Common myeloid progenitor, CD34-positive (primary cell): ENCODE data around the gene DDX41. TPM values are rescaled to one million over a fixed set of nuclear protein-coding genes. Genes with fewer than 3 reads are reported as not detected.
"Not testable (repeated sequence)": the region's sequence is repeated elsewhere in the genome, so short reads cannot be mapped to it uniquely, and the experiment has no call there.

Experiments
- CTCF ChIA-PET: fragments of 350-600 bp; sonication (Branson Sonifier 250); formaldehyde crosslinking; loops from one replicate; lab custom pipeline; 2021; ENCODE audit warnings: antibody characterized with exemption; lab: Charles Lee
- POLR2A ChIA-PET: fragments of 350-600 bp; sonication (Branson Sonifier 250); formaldehyde crosslinking; loops from one replicate; lab custom pipeline; 2021; ENCODE audit warnings: antibody characterized with exemption; lab: Charles Lee
- DNase-seq, 3 donors: peaks; one replicate each; pipeline versions ENCODE4 v3.0.0 to v3.0.0-alpha.2; 2013
- H3K27ac ChIP-seq, 2 experiments: 1 replicate in 1 of 2; 2 replicates in 1 of 2; pipeline ENCODE4 v1.7.0; 2013; ENCODE audit warnings: inconsistent platforms in 2 of 2, low read length in 2 of 2, mild to moderate bottlenecking in 2 of 2, low read depth in 1 of 2, moderate library complexity in 1 of 2; ENCODE audit not compliant: severe bottlenecking in 2 of 2, insufficient read depth in 1 of 2, poor library complexity in 1 of 2
- H3K27me3 ChIP-seq, 5 experiments: replicated peaks in 2 of 5; 1 replicate in 3 of 5; 2 replicates in 2 of 5; pipeline versions ENCODE4 v1.6.1 to v1.7.0; 2013; ENCODE audit warnings: low read length in 4 of 5, mild to moderate bottlenecking in 2 of 5, moderate library complexity in 2 of 5, inconsistent platforms in 1 of 5; ENCODE audit not compliant: insufficient read depth in 5 of 5, control insufficient read depth in 4 of 5
- H3K36me3 ChIP-seq, 4 experiments: 1 replicate in 2 of 4; 2 replicates in 2 of 4; pipeline versions ENCODE4 v1.6.1 to v1.7.0; 2013; ENCODE audit warnings: low read length in 3 of 4, control low read depth in 1 of 4, mild to moderate bottlenecking in 1 of 4; ENCODE audit not compliant: control insufficient read depth in 4 of 4, insufficient read depth in 4 of 4
- H3K4me1 ChIP-seq, 4 experiments: 1 replicate in 3 of 4; 2 replicates in 1 of 4; pipeline versions ENCODE4 v1.6.1 to v1.7.1; 2013; ENCODE audit warnings: low read length in 3 of 4, mild to moderate bottlenecking in 3 of 4, control low read depth in 1 of 4, inconsistent platforms in 1 of 4, moderate library complexity in 1 of 4; ENCODE audit not compliant: control insufficient read depth in 4 of 4, insufficient read depth in 4 of 4; ENCODE audit errors: control extremely low read depth in 1 of 4
- H3K4me3 ChIP-seq, 7 experiments: 1 replicate in 4 of 7; 2 replicates in 3 of 7; pipeline versions ENCODE4 v1.5.1 to v1.7.0; 2013; ENCODE audit warnings: mild to moderate bottlenecking in 7 of 7, low read length in 6 of 7, moderate library complexity in 6 of 7, inconsistent platforms in 2 of 7, low read depth in 2 of 7, control low read depth in 1 of 7; ENCODE audit not compliant: insufficient read depth in 4 of 7, control insufficient read depth in 1 of 7; ENCODE audit errors: extremely low read depth in 1 of 7
- H3K9me3 ChIP-seq, 5 experiments: 1 replicate in 4 of 5; 2 replicates in 1 of 5; pipeline versions ENCODE4 v1.6.1 to v1.7.1; 2013; ENCODE audit warnings: low read length in 4 of 5, mild to moderate bottlenecking in 2 of 5, inconsistent platforms in 1 of 5, low read depth in 1 of 5, moderate library complexity in 1 of 5; ENCODE audit not compliant: control insufficient read depth in 4 of 5, insufficient read depth in 2 of 5; ENCODE audit errors: control extremely low read depth in 1 of 5
- WGBS: methylation state at CpG from one replicate; pipeline ENCODE4 v1.1.5; 2013; ENCODE audit not compliant: insufficient coverage; 5-methylcytosine and 5-hydroxymethylcytosine counted together
- polyA plus RNA-seq: library from polyadenylated mRNA; unstranded; fragments of 120-200 nt; gene quantifications from one replicate; pipeline ENCODE4 v1.2.1, GENCODE V29; 2013

Gene DDX41
- polyA plus RNA-seq: 84.8 TPM

DNA sequence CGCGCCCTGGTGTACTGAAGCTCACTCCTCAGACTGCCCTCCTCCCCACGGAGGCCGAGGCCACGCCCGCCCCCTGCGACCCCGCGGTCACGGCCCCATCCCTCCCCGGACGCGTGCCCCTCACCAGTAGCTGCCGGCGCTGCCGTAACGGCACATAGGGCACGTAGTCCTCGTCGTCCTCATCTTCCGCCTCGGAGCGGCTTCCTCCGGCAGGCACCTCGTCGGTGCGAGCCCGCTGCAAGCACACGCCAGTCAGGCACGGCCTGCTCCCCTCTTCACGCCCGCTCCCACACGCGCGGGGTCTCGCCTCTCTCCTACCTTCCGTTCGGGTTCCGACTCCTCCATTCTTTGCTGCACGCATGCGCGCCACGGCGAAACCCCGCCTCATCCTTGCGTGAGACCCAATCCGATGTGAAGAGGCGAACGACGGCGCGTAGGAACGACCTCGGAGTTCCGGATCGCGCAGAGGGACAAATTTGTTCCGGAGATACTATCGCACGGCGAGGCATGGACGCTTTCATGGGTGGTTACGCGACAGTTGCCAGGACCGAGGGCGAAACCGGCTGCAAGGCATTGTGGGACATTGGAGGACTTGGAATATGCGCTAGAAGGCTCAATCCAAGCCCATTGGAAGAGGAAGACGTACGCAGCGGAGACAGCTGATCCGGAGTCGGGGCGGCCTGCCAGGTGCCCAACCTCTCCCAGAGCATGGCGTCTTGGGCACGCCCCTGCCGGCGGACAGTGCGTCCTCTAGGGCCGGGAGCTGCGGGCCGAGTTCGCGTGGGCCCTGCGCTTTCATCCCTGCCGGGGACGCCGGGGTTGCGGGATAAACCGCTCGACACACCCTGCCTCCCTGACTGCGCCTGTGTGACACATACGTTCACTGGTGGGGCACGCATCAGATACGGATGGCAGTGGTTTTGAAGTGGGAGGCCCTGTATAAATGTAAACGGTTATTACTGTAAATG, at the start of gene DDX41:
Gene DDX41 (minus strand): TSS at position 361 of the 968 bp plus-strand sequence. CDS start 16 bp downstream, at position 345.
- peak within 1 kb of the TSS; percentile 61 to 83 for H3K27ac ChIP-seq
- ChIA-PET POLR2A (interaction anchor here (0.6 kb wide), 1 partner anchor 19 kb away, joined by 3 read pairs; no protein-coding TSS in a partner anchor), CTCF (interaction anchor here (0.8 to 1.8 kb wide), 7 partner anchors 9 to 127 kb away, joined by 3 to 9 read pairs (median 4); no protein-coding TSS in a partner anchor)
- DNase-seq: peak; percentile 98 to 99 (median 99)
- H3K9me3 ChIP-seq: no peaks in the 10 kb centered on the region
- peaks cover 7 to 36% (median 30%) of the 10 kb centered on the region in 4 experiments for H3K4me1 ChIP-seq
- H3K27me3 ChIP-seq: no peaks in the 10 kb centered on the region
- peak within 1 kb of the TSS; percentile 83 to 99 (median 93) for H3K4me3 ChIP-seq
- peaks cover under 1 to 69% (median 55%) of the 10 kb centered on the region in 4 experiments for H3K36me3 ChIP-seq
- WGBS: under 1% methylated on average over 94 of the region's 96 CpGs

- POLR2A ChIA-PET: no interaction called here
- peaks cover 0 to 5% (median 0%) of the 10 kb centered on the region in 5 experiments for H3K9me3 ChIP-seq
- DNase-seq: no peak
- CTCF ChIA-PET: no interaction called here
- WGBS: 94% methylated on average over 8 of the region's 8 CpGs
- no peaks in the 10 kb centered on the region for H3K4me1 ChIP-seq
- no peak overlapping the region for H3K27ac ChIP-seq
- no peaks in the 10 kb centered on the region for H3K27me3 ChIP-seq
- no peak overlapping the region for H3K4me3 ChIP-seq
- H3K36me3 ChIP-seq: no peaks in the 10 kb centered on the region
Observed at GRCh38 chr5:177565046-177565445, 48.3 kb upstream of the DDX41 start.

GRCh38 chr5:177559446-177559941, 42.7 kb upstream of the DDX41 start:
- DNase-seq, H3K9me3 ChIP-seq, CTCF ChIA-PET, H3K36me3 ChIP-seq, H3K27ac ChIP-seq, H3K27me3 ChIP-seq, POLR2A ChIA-PET, H3K4me3 ChIP-seq: not testable (repeated sequence)
- 95% methylated on average over 5 of the region's 8 CpGs for WGBS
- peaks cover 4 to 16% (median 13%) of the 10 kb centered on the region in 4 experiments for H3K4me1 ChIP-seq

GRCh38 chr5:177557796-177558195, 41.0 kb upstream of the DDX41 start:
- Histone ChIP-seq H3K4me3 (no peak overlapping the region), H3K27me3 (no peaks in the 10 kb centered on the region), H3K27ac (no peak overlapping the region), H3K4me1 (peaks cover 4 to 26% (median 22%) of the 10 kb centered on the region in 4 experiments), H3K9me3 (peaks cover 0 to 5% (median 0%) of the 10 kb centered on the region in 5 experiments), H3K36me3 (no peaks in the 10 kb centered on the region)
- no peak for DNase-seq
- ChIA-PET POLR2A (no interaction called here), CTCF (no interaction called here)
- 96% methylated on average over 4 of the region's 5 CpGs for WGBS

GRCh38 chr5:177557041-177557647, 40.4 kb upstream of the DDX41 start:
- ChIA-PET CTCF (interaction anchor here (1.2 kb wide), 1 partner anchor 20 kb away, joined by 3 read pairs; no protein-coding TSS in a partner anchor), POLR2A (interaction anchor here (0.7 kb wide), 1 partner anchor 1133 kb away, joined by 3 read pairs; no protein-coding TSS in a partner anchor)
- Histone ChIP-seq H3K4me3 (no peak overlapping the region), H3K36me3 (peaks cover 0 to 5% (median 0%) of the 10 kb centered on the region in 4 experiments), H3K27me3 (no peaks in the 10 kb centered on the region), H3K27ac (no peak overlapping the region), H3K9me3 (peaks cover 0 to 2% (median 0%) of the 10 kb centered on the region in 5 experiments), H3K4me1 (peaks cover 4 to 30% (median 24%) of the 10 kb centered on the region in 4 experiments)
- DNase-seq: peak; percentile 43 to 83 (median 70)
- 52% methylated on average over 2 of the region's 4 CpGs for WGBS

DNA sequence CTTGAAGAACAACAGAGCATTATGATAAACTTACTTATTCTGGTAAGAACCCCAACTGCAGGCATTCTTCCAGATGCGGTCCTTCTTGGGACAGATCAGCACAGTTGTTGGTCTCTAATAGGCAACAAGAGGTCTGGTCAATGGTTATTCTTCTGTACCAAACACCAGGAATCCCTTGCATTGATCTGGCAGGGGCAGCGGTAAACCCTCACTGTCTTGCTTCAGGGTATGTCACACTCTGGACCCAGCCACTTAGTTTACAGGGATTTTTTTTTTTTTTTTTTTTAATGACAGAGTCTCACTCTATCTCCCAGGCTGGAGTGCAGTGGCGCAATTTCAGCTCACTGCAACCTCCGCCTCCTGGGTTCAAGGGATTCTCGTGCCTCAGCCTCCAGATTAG, 38.9 kb upstream of the DDX41 start:
- Histone ChIP-seq H3K9me3 (no peaks in the 10 kb centered on the region), H3K36me3 (peaks cover 0 to 17% (median 4%) of the 10 kb centered on the region in 4 experiments), H3K4me1 (peaks cover 4 to 30% (median 24%) of the 10 kb centered on the region in 4 experiments), H3K27ac (no peak overlapping the region), H3K27me3 (no peaks in the 10 kb centered on the region), H3K4me3 (no peak overlapping the region)
- DNase-seq: no peak
- WGBS: 100% methylated on average over 1 of the region's 5 CpGs
- CTCF ChIA-PET: interaction anchor here (1.0 to 1.2 kb wide), 2 partner anchors 9 to 18 kb away, joined by 3 read pairs; no protein-coding TSS in a partner anchor
- POLR2A ChIA-PET: no interaction called here
